Liver (tissue), 9 donors: Measurements from ENCODE around the gene NDNF. TPM values are rescaled to one million over a fixed set of nuclear protein-coding genes. Genes with fewer than 3 reads are reported as not detected.

Experiments used
- DNase-seq: peaks from one replicate; pipeline ENCODE4 v3.0.0-alpha.2; 2017; ENCODE audit warnings: low spot score
- H3K27ac ChIP-seq, 2 donors: one replicate each; pipeline ENCODE4 v1.7.0; 2013; ENCODE audit warnings: inconsistent platforms in 2 of 2, low read length in 2 of 2, control low read depth in 1 of 2, low read depth in 1 of 2, mild to moderate bottlenecking in 1 of 2
- H3K27me3 ChIP-seq, 4 donors: one replicate each; pipeline versions ENCODE4 v1.6.1 to v1.7.0; 2013; ENCODE audit warnings: low read length in 3 of 4, inconsistent platforms in 1 of 4, mild to moderate bottlenecking in 1 of 4, moderate library complexity in 1 of 4; ENCODE audit not compliant: control insufficient read depth in 4 of 4, insufficient read depth in 4 of 4
- H3K36me3 ChIP-seq, 4 donors: one replicate each; pipeline versions ENCODE4 v1.6.1 to v1.7.0; 2013; ENCODE audit warnings: low read length in 3 of 4, mild to moderate bottlenecking in 3 of 4, low read depth in 1 of 4, moderate library complexity in 1 of 4; ENCODE audit not compliant: control insufficient read depth in 4 of 4, insufficient read depth in 3 of 4
- H3K4me1 ChIP-seq, 4 donors: one replicate each; pipeline versions ENCODE4 v1.6.1 to v1.7.0; 2013; ENCODE audit warnings: low read length in 3 of 4, mild to moderate bottlenecking in 3 of 4, moderate library complexity in 1 of 4; ENCODE audit not compliant: control insufficient read depth in 4 of 4, insufficient read depth in 4 of 4
- H3K4me3 ChIP-seq, 3 donors: one replicate each; pipeline versions ENCODE4 v1.6.1 to v1.7.0; 2013; ENCODE audit warnings: low read length in 3 of 3, control low read depth in 1 of 3, low read depth in 1 of 3, mild to moderate bottlenecking in 1 of 3
- H3K9ac ChIP-seq, 2 donors: one replicate each; pipeline ENCODE4 v1.7.0; 2013; ENCODE audit warnings: low read length in 2 of 2, mild to moderate bottlenecking in 2 of 2, moderate library complexity in 2 of 2, control low read depth in 1 of 2, low read depth in 1 of 2
- H3K9me3 ChIP-seq, 4 donors: one replicate each; pipeline versions ENCODE4 v1.6.1 to v1.7.0; 2013; ENCODE audit warnings: low read length in 3 of 4; ENCODE audit not compliant: control insufficient read depth in 4 of 4
- ATF3 ChIP-seq: IDR thresholded peaks from 2 replicates; pipeline ENCODE4 v1.6.1; 2016; ENCODE audit warnings: antibody characterized with exemption
- CTCF ChIP-seq: fragments of 150-350 bp; IDR thresholded peaks from 2 replicates; pipeline ENCODE4 v1.5.1; 2017; ENCODE audit warnings: improper control_type of control experiment, low read depth, low read length; ENCODE audit not compliant: missing input control
- EGR1 ChIP-seq, 2 donors: IDR thresholded peaks; 2 replicates each; pipeline ENCODE4 v1.6.1; 2016 to 2018; ENCODE audit warnings: antibody characterized with exemption in 2 of 2, low read depth in 2 of 2
- FOXA1 ChIP-seq: IDR thresholded peaks from 2 replicates; pipeline ENCODE4 v1.6.1; 2016; ENCODE audit warnings: antibody characterized with exemption
- FOXA2 ChIP-seq: IDR thresholded peaks from 2 replicates; pipeline ENCODE4 v1.6.1; 2016; ENCODE audit warnings: antibody characterized with exemption
- GABPA ChIP-seq, 2 donors: IDR thresholded peaks in 1 of 2; conservative IDR thresholded peaks in 1 of 2; 2 replicates each; pipeline ENCODE4 v1.6.1; 2016; ENCODE audit warnings: antibody characterized with exemption in 2 of 2, mild to moderate bottlenecking in 1 of 2, moderate library complexity in 1 of 2
- HNF4A ChIP-seq, 2 donors: conservative IDR thresholded peaks; 2 replicates each; pipeline ENCODE4 v1.6.1; 2016; ENCODE audit warnings: antibody characterized with exemption in 2 of 2, mild to moderate bottlenecking in 2 of 2
- HNF4G ChIP-seq: IDR thresholded peaks from 2 replicates; pipeline ENCODE4 v1.6.1; 2016; ENCODE audit warnings: antibody characterized with exemption
- NR2F2 ChIP-seq: IDR thresholded peaks from 2 replicates; pipeline ENCODE4 v1.6.1; 2016; ENCODE audit warnings: antibody characterized with exemption
- RAD21 ChIP-seq, 2 donors: IDR thresholded peaks; 2 replicates each; pipeline ENCODE4 v1.6.1; 2016; ENCODE audit warnings: antibody characterized with exemption in 2 of 2, mild to moderate bottlenecking in 2 of 2
- RXRA ChIP-seq, 2 donors: IDR thresholded peaks; 2 replicates each; pipeline ENCODE4 v1.6.1; 2017 to 2018; ENCODE audit warnings: antibody characterized with exemption in 2 of 2, mild to moderate bottlenecking in 1 of 2
- TAF1 ChIP-seq: conservative IDR thresholded peaks from 2 replicates; pipeline ENCODE4 v1.6.1; 2016; ENCODE audit warnings: antibody characterized with exemption, mild to moderate bottlenecking
- YY1 ChIP-seq: IDR thresholded peaks from 2 replicates; pipeline ENCODE4 v1.6.1; 2016; ENCODE audit warnings: antibody characterized with exemption, mild to moderate bottlenecking
- ZBTB33 ChIP-seq: IDR thresholded peaks from 2 replicates; pipeline ENCODE4 v1.6.1; 2016; ENCODE audit warnings: antibody characterized with exemption
- WGBS: extraction: QIAGEN DNeasy Blood & Tissue Kit; methylation state at CpG from one replicate; pipeline ENCODE4 v1.1.7; 2013; 5-methylcytosine and 5-hydroxymethylcytosine counted together
- polyA plus RNA-seq, 2 donors: library from polyadenylated mRNA; stranded (reverse) in 1 of 2; unstranded in 1 of 2; fragments of 200-250 nt in 1 of 2; fragments of >200 nt in 1 of 2; fragmentation: Nextera tagmentation in 1 of 2; extraction: Ambion mirVana in 1 of 2; gene quantifications; one replicate each; pipeline versions ENCODE4 v1.2.1 to v1.2.3, GENCODE V29; 2013 to 2015
- total RNA-seq, 2 donors: library from RNA; depleted of rRNA; stranded (reverse); fragments of >200 nt; gene quantifications; one replicate each; pipeline ENCODE4 v1.2.3, GENCODE V29; 2014
- donor health status: healthy.
- donor health status: healthy.
- donor health status: healthy.
- donor health status: healthy.
- donor health status: healthy.

NDNF gene
- total and polyA plus RNA-seq, 4 donors, result 0.05 to 0.37 (median 0.13) TPM

- no peaks in the 10 kb centered on the region for H3K9me3 ChIP-seq
- H3K36me3 ChIP-seq, result no peaks in the 10 kb centered on the region
- H3K27ac ChIP-seq, result no peak overlapping the region
- H3K4me1 ChIP-seq, result peaks cover 8 to 25% (median 20%) of the 10 kb centered on the region in 4 donors
- H3K27me3 ChIP-seq, result peaks cover 6 to 21% (median 12%) of the 10 kb centered on the region in 4 donors
- no peak for DNase-seq
- no peak overlapping the region for H3K9ac ChIP-seq
- H3K4me3 ChIP-seq, result peak overlapping the region in 2 of 3 donors; percentile 16 to 62
- 4% methylated on average over 64 of the region's 64 CpGs for whole genome bisulfite sequencing
- no peak for TF ChIP-seq ATF3
- no peak for TF ChIP-seq ZBTB33
- TF ChIP-seq TAF1, result no peak
- TF ChIP-seq EGR1 (IDR thresholded peaks at IDR 0.05; ENCODE audit: low read depth in 2 of 2), result no peak
- TF ChIP-seq CTCF, result no peak
- TF ChIP-seq RXRA (IDR thresholded peaks at IDR 0.05), result no peak
- TF ChIP-seq FOXA1, result no peak
- no peak for TF ChIP-seq GABPA (IDR thresholded peaks at IDR 0.05 in 1 of 2, conservative IDR thresholded peaks at IDR 0.05 in 1 of 2)
- no peak for TF ChIP-seq HNF4A (conservative IDR thresholded peaks at IDR 0.05)
- no peak for TF ChIP-seq RAD21 (IDR thresholded peaks at IDR 0.05)
- TF ChIP-seq FOXA2, result no peak
- no peak for TF ChIP-seq HNF4G
Measured at GRCh38 chr4:121070696-121071639, 1.4 kb downstream of the NDNF start.

- Histone ChIP-seq H3K27ac (no peak overlapping the region), H3K4me3 (no peak overlapping the region), H3K4me1 (peaks cover 8 to 25% (median 20%) of the 10 kb centered on the region in 4 donors), H3K9ac (no peak overlapping the region), H3K27me3 (peaks cover 6 to 19% (median 12%) of the 10 kb centered on the region in 4 donors), H3K36me3 (no peaks in the 10 kb centered on the region), H3K9me3 (no peaks in the 10 kb centered on the region)
- TF ChIP-seq CTCF (no peak), NR2F2 (no peak), TAF1 (no peak), EGR1 (IDR thresholded peaks at IDR 0.05; ENCODE audit: low read depth in 2 of 2) (no peak), HNF4G (no peak), ZBTB33 (no peak), YY1 (no peak), HNF4A (conservative IDR thresholded peaks at IDR 0.05) (no peak), ATF3 (no peak), GABPA (IDR thresholded peaks at IDR 0.05 in 1 of 2, conservative IDR thresholded peaks at IDR 0.05 in 1 of 2) (no peak)
- DNase-seq, result no peak
- WGBS, result 42% methylated on average over 12 of the region's 12 CpGs
Measured at GRCh38 chr4:121070274-121070673, 2.1 kb downstream of the NDNF start.
